GM12878 (cell line): ENCODE data around the gene MRGPRF. TPM values are rescaled to one million over a fixed set of nuclear protein-coding genes. Genes with fewer than 3 reads are reported as not detected.

Source experiments
- ATAC-seq: fragments of 200-7000 bp; cut with Tn5 transposase; 3 replicates; pipeline ENCODE4 v1.9.1; 2020; ENCODE audit warnings: mild to moderate bottlenecking, moderate library complexity
- BruUV-seq: library from RNA; stranded (reverse); fragments of 400-500 nt; replicated peaks from 2 replicates; lab custom pipeline; 2021; lab: Mats Ljungman, UMichigan
- CTCF ChIA-PET: fragments of 300-600 bp; sonication (Branson Sonifier 250); formaldehyde crosslinking; extraction: SDS; loops from one replicate; lab custom pipeline; 2021; ENCODE audit warnings: inconsistent platforms; lab: Yijun Ruan, JAX
- POLR2A ChIA-PET: fragments of 350-600 bp; formaldehyde crosslinking; extraction: SDS; loops from one replicate; lab custom pipeline; 2021; ENCODE audit warnings: inconsistent platforms; lab: Charles Lee
- RAD21 ChIA-PET: fragments of 300-600 bp; sonication (Branson Sonifier 250); formaldehyde crosslinking; loops from one replicate; lab custom pipeline; 2023; ENCODE audit warnings: antibody characterized with exemption; ENCODE audit not compliant: unreplicated experiment; lab: Charles Lee
- SMC1A ChIA-PET: fragments of 300-600 bp; sonication (Branson Sonifier 250); formaldehyde crosslinking; loops from one replicate; lab custom pipeline; 2023; ENCODE audit not compliant: unreplicated experiment, uncharacterized antibody; lab: Charles Lee
- DNase-seq: peaks from one replicate; pipeline ENCODE4 v3.0.0-alpha.2; 2011; ENCODE audit warnings: low read depth, low spot score
- FAIRE-seq: peaks from 3 replicates; lab custom pipeline; 2011; peaks lifted over from hg19 to GRCh38; lab: Jason Lieb, UNC
- H2AFZ ChIP-seq: 2 replicates; pipeline ENCODE4 v1.6.0; 2011; ENCODE audit warnings: low read depth, low read length, control low read depth; ENCODE audit not compliant: control insufficient read depth
- H3K27ac ChIP-seq: 2 replicates; pipeline ENCODE4 v1.5.1; 2011; ENCODE audit warnings: control low read depth; ENCODE audit not compliant: control insufficient read depth, insufficient read depth
- H3K27me3 ChIP-seq, 2 experiments: replicated peaks in 1 of 2; 2 replicates each; pipeline versions ENCODE4 v1.6.0 to v1.6.1; 2011; ENCODE audit warnings: low read length in 1 of 2; ENCODE audit not compliant: control insufficient read depth in 2 of 2, insufficient read depth in 2 of 2
- H3K36me3 ChIP-seq, 2 experiments: 2 replicates each; pipeline ENCODE4 v1.5.1; 2011; ENCODE audit warnings: low read length in 1 of 2; ENCODE audit not compliant: control insufficient read depth in 2 of 2, insufficient read depth in 2 of 2
- H3K4me1 ChIP-seq: 2 replicates; pipeline ENCODE4 v1.6.1; 2011; ENCODE audit warnings: mild to moderate bottlenecking, low read length, moderate library complexity, mixed read lengths; ENCODE audit not compliant: control insufficient read depth, insufficient read depth
- H3K4me2 ChIP-seq: 2 replicates; pipeline ENCODE4 v1.6.0; 2011; ENCODE audit warnings: control low read depth; ENCODE audit not compliant: control insufficient read depth, insufficient read depth
- H3K4me3 ChIP-seq: fragments of 200-600 bp; sonication (generic); 2 replicates; pipeline ENCODE4 v1.5.1; 2016
- H3K79me2 ChIP-seq: 2 replicates; pipeline ENCODE4 v1.6.0; 2011; ENCODE audit warnings: low read length; ENCODE audit not compliant: control insufficient read depth, insufficient read depth
- H3K9ac ChIP-seq: 2 replicates; pipeline ENCODE4 v1.8.0; 2011; ENCODE audit warnings: low read length, control low read depth, mixed read lengths; ENCODE audit not compliant: control insufficient read depth, insufficient read depth
- H3K9me3 ChIP-seq: replicated peaks from 3 replicates; pipeline ENCODE4 v1.5.1; 2011; ENCODE audit warnings: mild to moderate bottlenecking, low read length; ENCODE audit not compliant: control insufficient read depth, insufficient read depth
- H4K20me1 ChIP-seq: 2 replicates; pipeline ENCODE4 v1.6.0; 2011; ENCODE audit not compliant: control insufficient read depth, insufficient read depth
- ASH2L ChIP-seq: fragments of 300-600, 200-600 bp; sonication (generic); IDR thresholded peaks from 2 replicates; pipeline ENCODE4 v1.6.1; 2017; ENCODE audit warnings: low read depth, mild to moderate bottlenecking, borderline replicate concordance
- BHLHE40 ChIP-seq, 2 experiments: fragments of 450-650 bp in 1 of 2; IDR thresholded peaks; 2 replicates each; pipeline ENCODE4 v1.6.1; 2011 to 2017; ENCODE audit warnings: low read depth in 2 of 2, borderline replicate concordance in 1 of 2, improper control_type of control experiment in 1 of 2, low read length in 1 of 2, mild to moderate bottlenecking in 1 of 2
- CHD4 ChIP-seq: fragments of 200-600 bp; sonication (generic); IDR thresholded peaks from 2 replicates; pipeline ENCODE4 v1.6.1; 2016; ENCODE audit warnings: mild to moderate bottlenecking
- EP300 ChIP-seq, 2 experiments: fragments of 150-350 bp in 1 of 2; IDR thresholded peaks; 2 replicates each; pipeline ENCODE4 v1.6.1; 2011 to 2012; ENCODE audit warnings: low read depth in 2 of 2, low read length in 2 of 2, borderline replicate concordance in 1 of 2, improper control_type of control experiment in 1 of 2, inconsistent platforms in 1 of 2; ENCODE audit not compliant: control insufficient read depth in 1 of 2
- ETV6 ChIP-seq, 2 experiments: fragments of 450-650 bp in 1 of 2; IDR thresholded peaks in 1 of 2; conservative IDR thresholded peaks in 1 of 2; 2 replicates each; pipeline ENCODE4 v1.6.1; 2014; ENCODE audit warnings: antibody characterized with exemption in 1 of 2, borderline replicate concordance in 1 of 2, low read depth in 1 of 2, mild to moderate bottlenecking in 1 of 2, moderate library complexity in 1 of 2
- IKZF1 ChIP-seq: fragments of 450-650 bp; conservative IDR thresholded peaks from 2 replicates; pipeline ENCODE4 v1.6.1; 2017; ENCODE audit warnings: antibody characterized with exemption, mild to moderate bottlenecking
- IKZF2 ChIP-seq, 2 experiments: fragments of 450-650 bp; IDR thresholded peaks; 2 replicates each; pipeline ENCODE4 v1.6.1; 2017; ENCODE audit warnings: mild to moderate bottlenecking in 2 of 2, moderate library complexity in 2 of 2
- JUND ChIP-seq: IDR thresholded peaks from 2 replicates; pipeline ENCODE4 v1.6.1; 2012; ENCODE audit warnings: low read depth, mild to moderate bottlenecking, low read length, improper control_type of control experiment, moderate library complexity
- LARP7 ChIP-seq: fragments of 450-650 bp; IDR thresholded peaks from 2 replicates; pipeline ENCODE4 v1.6.1; 2017; ENCODE audit warnings: mild to moderate bottlenecking
- MEF2B ChIP-seq: fragments of 450-650 bp; IDR thresholded peaks from 2 replicates; pipeline ENCODE4 v1.6.1; 2018; ENCODE audit warnings: mild to moderate bottlenecking, moderate library complexity; ENCODE audit not compliant: partially characterized antibody, poor library complexity, severe bottlenecking
- MYB ChIP-seq: fragments of 150-350 bp; IDR thresholded peaks from 2 replicates; pipeline ENCODE4 v1.6.1; 2014; ENCODE audit warnings: mild to moderate bottlenecking, low read depth, low read length, borderline replicate concordance
- POLR2A ChIP-seq: IDR thresholded peaks from 2 replicates; pipeline ENCODE4 v1.6.1; 2011; ENCODE audit warnings: low read depth, mild to moderate bottlenecking, low read length
- RELB ChIP-seq: fragments of 450-650 bp; IDR thresholded peaks from 2 replicates; pipeline ENCODE4 v1.6.1; 2017; ENCODE audit warnings: low read depth, mild to moderate bottlenecking, moderate library complexity
- RUNX3 ChIP-seq: IDR thresholded peaks from 2 replicates; pipeline ENCODE4 v1.6.1; 2012; ENCODE audit warnings: low read length, inconsistent platforms
- SMAD1 ChIP-seq: fragments of 450-650 bp; IDR thresholded peaks from 2 replicates; pipeline ENCODE4 v1.6.1; 2018; ENCODE audit warnings: mild to moderate bottlenecking, low read depth; ENCODE audit not compliant: partially characterized antibody
- ZNF687 ChIP-seq: fragments of 450-650 bp; IDR thresholded peaks from 2 replicates; pipeline ENCODE4 v1.6.1; 2017; ENCODE audit warnings: mild to moderate bottlenecking, moderate library complexity
- WGBS: methylation state at CpG from one replicate; pipeline ENCODE4 v1.1.6; 2016; ENCODE audit warnings: low lambda C conversion rate; ENCODE audit not compliant: insufficient replicate concordance, insufficient coverage; ENCODE audit errors: missing lambda C conversion rate; 5-methylcytosine and 5-hydroxymethylcytosine counted together
- in situ Hi-C: fragments of 300-500 bp; cut with MboI; formaldehyde crosslinking; loops from 9 replicates; pipeline ENCODE4 v1.14.3; 2018; ENCODE audit warnings: mixed read lengths
- intact Hi-C: fragments of 100-400 bp; cut with micrococcal nuclease; formaldehyde crosslinking; loops from one replicate; pipeline ENCODE4 v1.14.2; 2022; ENCODE audit not compliant: unreplicated experiment
- polyA plus RNA-seq, 11 experiments: library from polyadenylated mRNA; depleted of rRNA in 4 of 11; unstranded in 6 of 11; stranded (reverse) in 5 of 11; fragments of >200 nt; fragmentation: Nextera tagmentation in 4 of 11; fragmentation: Illumina TruSeq in 1 of 11; extraction: Ambion mirVana in 4 of 11; extraction: Trizol in 1 of 11; gene quantifications; 1 replicate in 1 of 11; 2 replicates in 10 of 11; pipeline versions ENCODE4 v1.2.1 to v1.2.3, GENCODE V29; 2011 to 2016; ENCODE audit warnings: inconsistent platforms in 2 of 11, missing spikeins in 2 of 11, low read depth in 1 of 11
- total RNA-seq, 4 experiments: library from RNA; depleted of rRNA in 3 of 4; stranded (reverse); fragments of >200 nt in 3 of 4; fragmentation: Illumina TruSeq in 1 of 4; extraction: Trizol in 1 of 4; gene quantifications; 2 replicates each; pipeline versions ENCODE4 v1.2.1 to v1.2.3, GENCODE V29; 2013 to 2021

Gene MRGPRF
- total and polyA plus RNA-seq, 10 of the 15 experiments (the other 5 are each of a cell fraction or from before 2014, with no cell fraction given): not detected

GRCh38 chr11:69052343-69053168, 39.5 kb upstream of the MRGPRF start:
- Histone ChIP-seq H3K4me3 (peak overlapping the region; percentile 55; the same call in 1 of the 2 replicates), H2AFZ (no peak overlapping the region), H4K20me1 (no peaks in the 10 kb centered on the region; the same call in 1 of the 2 replicates), H3K36me3 (peaks cover 5 to 7% of the 10 kb centered on the region in 2 experiments), H3K9me3 (no peaks in the 10 kb centered on the region), H3K27ac (peak overlapping the region; percentile 68), H3K4me2 (peak overlapping the region; percentile 91), H3K79me2 (peaks cover 60% of the 10 kb centered on the region), H3K4me1 (peaks cover 52% of the 10 kb centered on the region), H3K27me3 (no peaks in the 10 kb centered on the region), H3K9ac (peak overlapping the region; percentile 65)
- DNase-seq: no peak
- ChIA-PET POLR2A (interaction anchor here (0.7 to 1.9 kb wide), 5 partner anchors 8 to 211 kb away, joined by 3 to 6 read pairs (median 5); partner anchors contain the start of genes CPT1A and SMIM38), RAD21 (interaction anchor here (0.6 to 1.0 kb wide), 4 partner anchors 8 to 624 kb away, joined by 3 to 4 read pairs (median 3); no protein-coding TSS in a partner anchor), SMC1A (interaction anchor here (0.6 to 1.9 kb wide), 3 partner anchors 25 to 592 kb away, joined by 3 to 5 read pairs (median 3); no protein-coding TSS in a partner anchor), CTCF (no interaction called here)
- in situ Hi-C loops: no loop called here
- intact Hi-C loops: loop anchor here (5.0 to 10.0 kb wide), 2 partner anchors 150 to 208 kb away; partner anchors contain the start of genes CPT1A, IGHMBP2 and MRPL21
- FAIRE-seq: no peak
- peak; percentile 15 for ATAC-seq
- no TSS peak for BruUV-seq
- 48% methylated on average over 20 of the region's 21 CpGs for WGBS
- TF ChIP-seq IKZF2 (IDR thresholded peaks at IDR 0.05) (peak; percentile 61 to 62; a peak in 2 of 4 replicates), JUND (no peak), ETV6 (conservative IDR thresholded peaks at IDR 0.05 in 1 of 2, IDR thresholded peaks at IDR 0.05 in 1 of 2; ENCODE audit: borderline replicate concordance in 1 of 2, low read depth in 1 of 2) (no peak), ASH2L (no peak), MEF2B (peak; percentile 91), ZNF687 (peak; percentile 67; the same call in 1 of the 2 replicates), BHLHE40 (IDR thresholded peaks at IDR 0.05; ENCODE audit: borderline replicate concordance in 1 of 2, low read depth in 2 of 2, low read length in 1 of 2) (peak; percentile 25 to 78; a peak in 3 of 4 replicates), RELB (0 out of 2 replicates have a peak, but pooled peaks have one; percentile 51), RUNX3 (0 out of 2 replicates have a peak, but pooled peaks have one; percentile 13), POLR2A (0 out of 2 replicates have a peak, but pooled peaks have one; percentile 15), MYB (peak; percentile 72; the same call in 1 of the 2 replicates), LARP7 (peak; percentile 35; the same call in 1 of the 2 replicates), EP300 (IDR thresholded peaks at IDR 0.05; ENCODE audit: borderline replicate concordance in 1 of 2, control insufficient read depth in 1 of 2, low read depth in 2 of 2, low read length in 2 of 2) (peak; percentile 42 to 75; a peak in 2 of 4 replicates), IKZF1 (peak; percentile 86), CHD4 (no peak), SMAD1 (no peak)
